G401 (cell line): ENCODE measurements around the gene PDF. TPM values are rescaled to one million over a fixed set of nuclear protein-coding genes. Genes with fewer than 3 reads are reported as not detected.

Experiments used
- DNase-seq: peaks from one replicate; pipeline ENCODE4 v3.0.0-alpha.2; 2015; ENCODE audit warnings: low spot score
- in situ Hi-C: cut with HindIII; loops from 2 replicates; pipeline ENCODE4 v1.10.0; 2016; ENCODE audit warnings: low sequenced_read_pairs, mixed read lengths
- total RNA-seq: library from RNA; depleted of rRNA; stranded (reverse); fragments of >200 nt; shearing (Covaris generic); gene quantifications from 2 replicates; pipeline ENCODE4 v1.2.3, GENCODE V29; 2014

Gene PDF
- total RNA-seq, 1 experiment from 2014 or later: 49.1 TPM

GRCh38 chr16:69344171-69344570 lies 13.8 kb upstream of the PDF start:
- no peak for DNase-seq
- in situ Hi-C loops: no loop called here

GRCh38 chr16:69340095-69340644 lies 9.8 kb upstream of the PDF start:
- in situ Hi-C loops: no loop called here

GRCh38 chr16:69339289-69340094 lies 9.1 kb upstream of the PDF start, which contains the start of the genes COG8 and NIP7:
Gene COG8 (minus strand): TSS chr16:69339564. CDS start chr16:69339552, 12 bp downstream.
Gene NIP7 (plus strand): TSS chr16:69339772. CDS start chr16:69339830, 58 bp downstream.
- in situ Hi-C loops: no loop called here
- DNase-seq: peak; percentile 99

More at GRCh38 chr16:69340095-69340644, 9.8 kb upstream of the PDF start:
- DNase-seq: no peak

GRCh38 chr16:69338557-69339288 lies 8.3 kb upstream of the PDF start:
- in situ Hi-C loops: no loop called here
- DNase-seq: no peak

GRCh38 chr16:69334696-69335095 lies 4.3 kb upstream of the PDF start:
- DNase-seq: no peak
- in situ Hi-C loops: no loop called here

GRCh38 chr16:69329369-69330285 lies 761 bp downstream of the PDF start:
- no peak for DNase-seq
- in situ Hi-C loops: no loop called here

GRCh38 chr16:69328854-69329316 lies 1.5 kb downstream of the PDF start:
- DNase-seq: no peak
- in situ Hi-C loops: no loop called here

- in situ Hi-C loops: no loop called here
- no peak for DNase-seq
Measured at GRCh38 chr16:69327585-69328310, 2.6 kb downstream of the PDF start.

GRCh38 chr16:69326172-69326873 lies 4.1 kb downstream of the PDF start:
- in situ Hi-C loops: no loop called here
- DNase-seq: no peak

GRCh38 chr16:69325784-69326171 lies 4.6 kb downstream of the PDF start:
- in situ Hi-C loops: no loop called here

GRCh38 chr16:69324585-69325253 lies 5.7 kb downstream of the PDF start:
- no peak for DNase-seq
- in situ Hi-C loops: no loop called here

More at GRCh38 chr16:69325784-69326171, 4.6 kb downstream of the PDF start:
- DNase-seq: no peak

- in situ Hi-C loops: no loop called here
- peak; percentile 74 for DNase-seq
Measured at GRCh38 chr16:69324013-69324531, 6.3 kb downstream of the PDF start.

- DNase-seq: no peak
- in situ Hi-C loops: no loop called here
Measured at GRCh38 chr16:69323415-69323814, 7.0 kb downstream of the PDF start.

GRCh38 chr16:69322343-69322742 lies 8.0 kb downstream of the PDF start:
- in situ Hi-C loops: no loop called here
- DNase-seq: no peak

- DNase-seq: no peak
- in situ Hi-C loops: no loop called here
Measured at GRCh38 chr16:69321080-69321479, 9.3 kb downstream of the PDF start.

GRCh38 chr16:69320740-69321073 lies 9.7 kb downstream of the PDF start:
- in situ Hi-C loops: no loop called here
- no peak for DNase-seq
